Activated CD4-positive, CD25-positive, alpha-beta regulatory T cell treated with anti-CD3 and anti-CD28 coated beads, Interleukin-2, amount 50 U/mL, for 16 hours (primary cell): ENCODE measurements around the gene KLK12.
A peak's percentile ranks its signal among the peaks of the same experiment; 100 is the strongest.

Experiments
- DNase-seq: peaks from one replicate; pipeline ENCODE4 v3.0.0-alpha.2; 2020; ENCODE audit warnings: low read depth, low spot score

KLK12 gene

GRCh38 chr19:51047031-51047335 is 12.2 kb upstream of the KLK12 start:
- no peak for DNase-seq

- no peak for DNase-seq
Measured at GRCh38 chr19:51044327-51044726, 9.5 kb upstream of the KLK12 start.

- no peak for DNase-seq
Measured at GRCh38 chr19:51043497-51043896, 8.7 kb upstream of the KLK12 start.

GRCh38 chr19:51040151-51040550 is 5.3 kb upstream of the KLK12 start:
- DNase-seq = no peak

- no peak for DNase-seq
Measured at GRCh38 chr19:51036519-51036918, 1.7 kb upstream of the KLK12 start.

- DNase-seq = no peak
Measured at GRCh38 chr19:51031880-51032225, 2.9 kb downstream of the KLK12 start.

- no peak for DNase-seq
Measured at GRCh38 chr19:51031220-51031879, 3.5 kb downstream of the KLK12 start.

- no peak for DNase-seq
Measured at GRCh38 chr19:51030631-51031030, 4.2 kb downstream of the KLK12 start.

- no peak for DNase-seq
Measured at GRCh38 chr19:51029718-51030117, 5.1 kb downstream of the KLK12 start.

- DNase-seq = no peak
Measured at GRCh38 chr19:51027873-51028272, 6.9 kb downstream of the KLK12 start.

- DNase-seq = no peak
Measured at GRCh38 chr19:51027126-51027806, 7.5 kb downstream of the KLK12 start.

- DNase-seq = no peak
Measured at GRCh38 chr19:51026554-51026831, 8.3 kb downstream of the KLK12 start, which contains the start of gene KLK11. Gene KLK11, minus strand, starts transcription at chr19:51026616. Its CDS starts 985 bp downstream, at chr19:51025631.

GRCh38 chr19:51025809-51026553 is 8.8 kb downstream of the KLK12 start:
- DNase-seq = no peak

GRCh38 chr19:51025401-51025800 is 9.4 kb downstream of the KLK12 start:
- no peak for DNase-seq

- DNase-seq = no peak
Measured at GRCh38 chr19:51024924-51025323, 9.9 kb downstream of the KLK12 start.

- DNase-seq = no peak
Measured at GRCh38 chr19:51023946-51024345, 10.9 kb downstream of the KLK12 start.

- no peak for DNase-seq
Measured at GRCh38 chr19:51022526-51022925, 12.3 kb downstream of the KLK12 start.

GRCh38 chr19:51020988-51021651 is 13.7 kb downstream of the KLK12 start:
- DNase-seq = no peak

GRCh38 chr19:51019544-51019925 is 15.3 kb downstream of the KLK12 start, which contains the start of gene KLK10:
Gene KLK10, minus strand, starts transcription at chr19:51019709. Its CDS starts 579 bp downstream, at chr19:51019130.
- DNase-seq = no peak

- no peak for DNase-seq
Measured at GRCh38 chr19:51018745-51019543, 15.9 kb downstream of the KLK12 start.

GRCh38 chr19:51016798-51017683 is 17.8 kb downstream of the KLK12 start:
- peak; percentile 16 for DNase-seq
